GM19452 (cell line): Measurements from ENCODE around the gene COX6A1.
"Not testable (repeated sequence)": the region's sequence is repeated elsewhere in the genome, so short reads cannot be mapped to it uniquely, and the experiment has no call there.

Source experiments
- ATAC-seq: cut with Tn5 transposase; IDR thresholded peaks from one replicate; pipeline ENCODE4 v1.9.1; 2021; ENCODE audit not compliant: unreplicated experiment

The COX6A1 gene

GRCh38 chr12:120466560-120467315 lies 28.8 kb downstream of the COX6A1 start:
- ATAC-seq: no peak

GRCh38 chr12:120467439-120467838 lies 29.5 kb downstream of the COX6A1 start:
- no peak for ATAC-seq

GRCh38 chr12:120468325-120468820 lies 30.5 kb downstream of the COX6A1 start:
- no peak for ATAC-seq

- ATAC-seq: peak; percentile 8
Observed at GRCh38 chr12:120468821-120469449, 31.0 kb downstream of the COX6A1 start.

- peak; percentile 94 for ATAC-seq
Observed at GRCh38 chr12:120469450-120470149, 31.7 kb downstream of the COX6A1 start, which contains the start of gene SRSF9. Gene SRSF9, minus strand, starts transcription at chr12:120469748. Its CDS starts 139 bp downstream, at chr12:120469609.

- ATAC-seq: no peak
Observed at GRCh38 chr12:120470150-120470784, 32.4 kb downstream of the COX6A1 start.

GRCh38 chr12:120472521-120472920 lies 34.6 kb downstream of the COX6A1 start:
- no peak for ATAC-seq

- ATAC-seq: no peak
Observed at GRCh38 chr12:120473807-120474615, 36.1 kb downstream of the COX6A1 start.

GRCh38 chr12:120474616-120474960 lies 36.7 kb downstream of the COX6A1 start:
- ATAC-seq: no peak

- ATAC-seq: no peak
Observed at GRCh38 chr12:120475643-120476042, 37.7 kb downstream of the COX6A1 start.

GRCh38 chr12:120479458-120479857 lies 41.5 kb downstream of the COX6A1 start:
- no peak for ATAC-seq

- ATAC-seq: no peak
Observed at GRCh38 chr12:120480211-120480610, 42.3 kb downstream of the COX6A1 start.

- ATAC-seq: no peak
Observed at GRCh38 chr12:120481022-120481767, 43.3 kb downstream of the COX6A1 start.

- no peak for ATAC-seq
Observed at GRCh38 chr12:120483621-120484020, 45.7 kb downstream of the COX6A1 start.

GRCh38 chr12:120485961-120486881 lies 48.3 kb downstream of the COX6A1 start:
- ATAC-seq: no peak

GRCh38 chr12:120487552-120487951 lies 49.6 kb downstream of the COX6A1 start:
- not testable (repeated sequence) for ATAC-seq

GRCh38 chr12:120488057-120488640 lies 50.2 kb downstream of the COX6A1 start:
- no peak for ATAC-seq

GRCh38 chr12:120489018-120489417 lies 51.1 kb downstream of the COX6A1 start:
- no peak for ATAC-seq
